Uterus (tissue), 2 donors: ENCODE measurements around the gene CILP2.

Experiments used
- POLR2A ChIP-seq, 2 donors: fragments of 450-650 bp; IDR thresholded peaks; one replicate each; pipeline ENCODE4 v1.6.1; 2016; ENCODE audit warnings: antibody characterized with exemption in 2 of 2, mild to moderate bottlenecking in 1 of 2, moderate library complexity in 1 of 2
- TF ChIP-seq, protein P1 (sequence below), 4 experiments: fragments of 200-600 bp in 2 of 4; fragments of 450-650 bp in 2 of 4; sonication (generic) in 2 of 4; IDR thresholded peaks; one replicate each; pipeline ENCODE4 v1.5.1; 2016 to 2019; ENCODE audit warnings: antibody characterized with exemption in 4 of 4, mild to moderate bottlenecking in 2 of 4, moderate library complexity in 1 of 4

DNA sequence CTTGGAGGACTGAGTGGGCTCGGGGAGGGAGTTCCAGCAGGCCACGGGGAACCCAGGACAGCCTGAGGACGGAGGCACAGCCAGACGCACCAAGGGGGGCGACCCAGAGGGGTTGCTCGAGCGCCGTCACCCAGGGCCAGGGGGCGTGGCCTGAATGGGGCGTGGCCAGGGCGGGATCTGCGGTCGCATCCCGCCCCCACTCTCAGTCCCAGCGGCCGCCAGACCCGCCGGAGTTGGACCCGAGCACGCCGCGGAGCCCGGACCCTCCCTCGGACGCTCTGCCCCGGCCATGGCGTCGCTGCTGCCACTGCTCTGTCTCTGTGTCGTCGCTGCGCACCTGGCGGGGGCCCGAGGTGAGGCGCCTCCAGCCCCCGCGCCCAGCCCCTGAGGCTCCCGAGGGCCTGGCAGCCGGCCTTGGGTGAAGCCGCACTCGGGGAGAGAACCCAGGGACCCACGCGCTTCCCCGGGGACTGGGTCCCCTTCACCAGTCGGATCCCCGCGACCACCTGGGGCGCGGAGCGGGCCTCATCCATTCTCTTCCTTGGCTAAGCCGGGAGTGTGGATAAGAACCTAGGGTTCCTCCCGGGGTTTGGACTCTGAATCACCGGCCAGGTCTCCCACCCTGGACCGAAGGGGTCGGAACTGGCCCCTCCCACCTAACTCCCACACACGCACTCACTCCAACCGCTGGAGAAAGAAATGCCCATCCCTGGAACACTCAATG is at the start of gene CILP2:
- TF ChIP-seq, protein P1, sequence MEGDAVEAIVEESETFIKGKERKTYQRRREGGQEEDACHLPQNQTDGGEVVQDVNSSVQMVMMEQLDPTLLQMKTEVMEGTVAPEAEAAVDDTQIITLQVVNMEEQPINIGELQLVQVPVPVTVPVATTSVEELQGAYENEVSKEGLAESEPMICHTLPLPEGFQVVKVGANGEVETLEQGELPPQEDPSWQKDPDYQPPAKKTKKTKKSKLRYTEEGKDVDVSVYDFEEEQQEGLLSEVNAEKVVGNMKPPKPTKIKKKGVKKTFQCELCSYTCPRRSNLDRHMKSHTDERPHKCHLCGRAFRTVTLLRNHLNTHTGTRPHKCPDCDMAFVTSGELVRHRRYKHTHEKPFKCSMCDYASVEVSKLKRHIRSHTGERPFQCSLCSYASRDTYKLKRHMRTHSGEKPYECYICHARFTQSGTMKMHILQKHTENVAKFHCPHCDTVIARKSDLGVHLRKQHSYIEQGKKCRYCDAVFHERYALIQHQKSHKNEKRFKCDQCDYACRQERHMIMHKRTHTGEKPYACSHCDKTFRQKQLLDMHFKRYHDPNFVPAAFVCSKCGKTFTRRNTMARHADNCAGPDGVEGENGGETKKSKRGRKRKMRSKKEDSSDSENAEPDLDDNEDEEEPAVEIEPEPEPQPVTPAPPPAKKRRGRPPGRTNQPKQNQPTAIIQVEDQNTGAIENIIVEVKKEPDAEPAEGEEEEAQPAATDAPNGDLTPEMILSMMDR (IDR thresholded peaks at IDR 0.05), result no peak
- TF ChIP-seq POLR2A (IDR thresholded peaks at IDR 0.05), result no peak
